ENCODE results near the gene CADM1. TPM values are rescaled to one million over a fixed set of nuclear protein-coding genes. Genes with fewer than 3 reads are reported as not detected.

CADM1 gene
- total RNA-seq, 1 experiment from 2014 or later: 534 TPM

GRCh38 chr11:115421992-115422689 is 82.1 kb downstream of the CADM1 start:
- H3K4me3 Mint-ChIP-seq (ENCODE audit: unreplicated experiment): no peak overlapping the region
- peaks cover 18% of the 10 kb centered on the region for H3K36me3 Mint-ChIP-seq (ENCODE audit: insufficient read depth, unreplicated experiment)
- H3K36me3 ChIP-seq (ENCODE audit: control insufficient read depth, insufficient read depth, low read length): no peaks in the 10 kb centered on the region
- ChIA-PET CTCF (no interaction called here), POLR2A (no interaction called here)
- no TSS peak for BruUV-seq (replicated peaks)
- no peaks in the 10 kb centered on the region for H3K27me3 Mint-ChIP-seq (ENCODE audit: insufficient read depth, unreplicated experiment)
- intact Hi-C loops (cut with micrococcal nuclease; ENCODE audit: unreplicated experiment): no loop called here
- H3K27me3 ChIP-seq (replicated peaks; ENCODE audit: control insufficient read depth, insufficient read depth, low read length): no peaks in the 10 kb centered on the region
- peaks cover 4% of the 10 kb centered on the region for H3K4me1 Mint-ChIP-seq (ENCODE audit: low read depth, unreplicated experiment)
- no peaks in the 10 kb centered on the region for H3K9me3 Mint-ChIP-seq (ENCODE audit: unreplicated experiment)
- no peak for DNase-seq
- no peak for TF ChIP-seq CTCF (IDR thresholded peaks at IDR 0.05; ENCODE audit: insufficient read depth in 1 of 2, low read depth in 1 of 2, low read length in 1 of 2, severe bottlenecking in 1 of 2, unreplicated experiment in 1 of 2)
- H3K9me3 ChIP-seq: no peaks in the 10 kb centered on the region
- H3K4me3 ChIP-seq (ENCODE audit: low read depth, low read length): no peak overlapping the region
- no peak overlapping the region for H3K27ac Mint-ChIP-seq (ENCODE audit: unreplicated experiment)
- peaks cover 19% of the 10 kb centered on the region; the same call in 1 of the 2 replicates for H3K4me1 ChIP-seq

- CTCF ChIA-PET: no interaction called here
Observed at GRCh38 chr11:115421352-115421991, 82.7 kb downstream of the CADM1 start.

GRCh38 chr11:115420505-115420904 is 83.7 kb downstream of the CADM1 start:
- Histone ChIP-seq H3K4me1 (peaks cover 31% of the 10 kb centered on the region), H3K27me3 (replicated peaks; ENCODE audit: control insufficient read depth, insufficient read depth, low read length) (no peaks in the 10 kb centered on the region), H3K9me3 (no peaks in the 10 kb centered on the region), H3K4me3 (ENCODE audit: low read depth, low read length) (no peak overlapping the region), H3K36me3 (ENCODE audit: control insufficient read depth, insufficient read depth, low read length) (no peaks in the 10 kb centered on the region)
- peaks cover 17% of the 10 kb centered on the region for H3K36me3 Mint-ChIP-seq (ENCODE audit: insufficient read depth, unreplicated experiment)
- intact Hi-C loops (cut with micrococcal nuclease; ENCODE audit: unreplicated experiment): no loop called here
- no peak overlapping the region for H3K27ac Mint-ChIP-seq (ENCODE audit: unreplicated experiment)
- no peaks in the 10 kb centered on the region for H3K27me3 Mint-ChIP-seq (ENCODE audit: insufficient read depth, unreplicated experiment)
- no TSS peak for BruUV-seq (replicated peaks)
- no peak overlapping the region for H3K4me3 Mint-ChIP-seq (ENCODE audit: unreplicated experiment)
- H3K9me3 Mint-ChIP-seq (ENCODE audit: unreplicated experiment): no peaks in the 10 kb centered on the region
- CTCF ChIA-PET: no interaction called here
- no peak for TF ChIP-seq CTCF (IDR thresholded peaks at IDR 0.05; ENCODE audit: insufficient read depth in 1 of 2, low read depth in 1 of 2, low read length in 1 of 2, severe bottlenecking in 1 of 2, unreplicated experiment in 1 of 2)
- H3K4me1 Mint-ChIP-seq (ENCODE audit: low read depth, unreplicated experiment): peaks cover 19% of the 10 kb centered on the region
- POLR2A ChIA-PET: no interaction called here
- no peak for DNase-seq

More at GRCh38 chr11:115421352-115421991, 82.7 kb downstream of the CADM1 start:
- Histone ChIP-seq H3K4me1 (peaks cover 24% of the 10 kb centered on the region), H3K9me3 (no peaks in the 10 kb centered on the region), H3K4me3 (ENCODE audit: low read depth, low read length) (no peak overlapping the region), H3K27me3 (replicated peaks; ENCODE audit: control insufficient read depth, insufficient read depth, low read length) (no peaks in the 10 kb centered on the region), H3K36me3 (ENCODE audit: control insufficient read depth, insufficient read depth, low read length) (no peaks in the 10 kb centered on the region)
- H3K9me3 Mint-ChIP-seq (ENCODE audit: unreplicated experiment): no peaks in the 10 kb centered on the region
- no peak for TF ChIP-seq CTCF (IDR thresholded peaks at IDR 0.05; ENCODE audit: insufficient read depth in 1 of 2, low read depth in 1 of 2, low read length in 1 of 2, severe bottlenecking in 1 of 2, unreplicated experiment in 1 of 2)
- no peak overlapping the region for H3K27ac Mint-ChIP-seq (ENCODE audit: unreplicated experiment)
- BruUV-seq (replicated peaks): no TSS peak
- H3K4me1 Mint-ChIP-seq (ENCODE audit: low read depth, unreplicated experiment): peaks cover 11% of the 10 kb centered on the region
- H3K27me3 Mint-ChIP-seq (ENCODE audit: insufficient read depth, unreplicated experiment): no peaks in the 10 kb centered on the region
- no peak for DNase-seq
- POLR2A ChIA-PET: no interaction called here
- no peak overlapping the region for H3K4me3 Mint-ChIP-seq (ENCODE audit: unreplicated experiment)
- peaks cover 17% of the 10 kb centered on the region for H3K36me3 Mint-ChIP-seq (ENCODE audit: insufficient read depth, unreplicated experiment)
- intact Hi-C loops (cut with micrococcal nuclease; ENCODE audit: unreplicated experiment): no loop called here

Data from Caco-2 (cell line).